Measurements from ENCODE around the gene STK4.

Gene STK4

GRCh38 chr20:45094864-45095574 is 128.7 kb downstream of the STK4 start:
- no peak overlapping the region for H3K4me3 ChIP-seq (ENCODE audit: low read depth, low read length)
- TF ChIP-seq CTCF (IDR thresholded peaks at IDR 0.05; ENCODE audit: control insufficient read depth, extremely low read depth, insufficient read depth) = no peak
- DNase-seq (ENCODE audit: low read depth) = no peak

GRCh38 chr20:45095805-45096238 is 129.5 kb downstream of the STK4 start:
- peak; percentile 48 for DNase-seq (ENCODE audit: low read depth)
- peak; percentile 79 for TF ChIP-seq CTCF (IDR thresholded peaks at IDR 0.05; ENCODE audit: control insufficient read depth, extremely low read depth, insufficient read depth)
- H3K4me3 ChIP-seq (ENCODE audit: low read depth, low read length) = no peak overlapping the region

GRCh38 chr20:45096781-45097180 is 130.5 kb downstream of the STK4 start:
- no peak for TF ChIP-seq CTCF (IDR thresholded peaks at IDR 0.05; ENCODE audit: control insufficient read depth, extremely low read depth, insufficient read depth)
- DNase-seq (ENCODE audit: low read depth) = no peak
- no peak overlapping the region for H3K4me3 ChIP-seq (ENCODE audit: low read depth, low read length)

- H3K4me3 ChIP-seq (ENCODE audit: low read depth, low read length) = no peak overlapping the region
- no peak for TF ChIP-seq CTCF (IDR thresholded peaks at IDR 0.05; ENCODE audit: control insufficient read depth, extremely low read depth, insufficient read depth)
- DNase-seq (ENCODE audit: low read depth) = no peak
Measured at GRCh38 chr20:45097485-45098102, 131.3 kb downstream of the STK4 start.

GRCh38 chr20:45098103-45098773 is 131.9 kb downstream of the STK4 start:
- no peak for DNase-seq (ENCODE audit: low read depth)
- TF ChIP-seq CTCF (IDR thresholded peaks at IDR 0.05; ENCODE audit: control insufficient read depth, extremely low read depth, insufficient read depth) = no peak
- H3K4me3 ChIP-seq (ENCODE audit: low read depth, low read length) = no peak overlapping the region

GRCh38 chr20:45100563-45101245 is 134.4 kb downstream of the STK4 start, which contains the start of gene KCNS1:
Gene KCNS1, minus strand, starts transcription at chr20:45101127. Its CDS starts 1,891 bp downstream, at chr20:45099236.
- no peak within 1 kb of the TSS for H3K4me3 ChIP-seq (ENCODE audit: low read depth, low read length)
- no peak for DNase-seq (ENCODE audit: low read depth)
- TF ChIP-seq CTCF (IDR thresholded peaks at IDR 0.05; ENCODE audit: control insufficient read depth, extremely low read depth, insufficient read depth) = no peak

Data from LNCaP clone FGC (cell line).